ENCODE results near the gene ZNF593.

DNA sequence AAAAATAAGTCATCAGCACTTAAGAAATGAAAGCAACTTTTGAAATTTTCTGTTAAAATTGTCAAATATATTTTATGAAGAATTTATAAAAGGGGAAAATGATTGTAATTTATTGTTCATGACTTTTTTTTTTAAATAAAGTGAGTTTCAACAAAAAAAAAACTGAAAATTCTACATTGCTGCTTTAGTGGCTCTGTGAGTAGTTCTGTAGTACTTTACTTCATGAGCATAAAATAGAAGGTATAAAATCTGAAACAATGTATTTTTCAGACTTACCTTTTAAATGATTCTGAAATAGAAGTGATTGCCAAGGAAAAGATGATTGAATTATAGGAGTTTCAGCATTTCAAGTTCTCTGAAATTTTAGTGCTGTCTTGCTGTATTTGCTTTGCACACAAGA is 44.3 kb upstream of the ZNF593 start:
- no peak for TF ChIP-seq EZH2 (IDR thresholded peaks at IDR 0.05; ENCODE audit: low read length)
- TF ChIP-seq, protein P1, sequence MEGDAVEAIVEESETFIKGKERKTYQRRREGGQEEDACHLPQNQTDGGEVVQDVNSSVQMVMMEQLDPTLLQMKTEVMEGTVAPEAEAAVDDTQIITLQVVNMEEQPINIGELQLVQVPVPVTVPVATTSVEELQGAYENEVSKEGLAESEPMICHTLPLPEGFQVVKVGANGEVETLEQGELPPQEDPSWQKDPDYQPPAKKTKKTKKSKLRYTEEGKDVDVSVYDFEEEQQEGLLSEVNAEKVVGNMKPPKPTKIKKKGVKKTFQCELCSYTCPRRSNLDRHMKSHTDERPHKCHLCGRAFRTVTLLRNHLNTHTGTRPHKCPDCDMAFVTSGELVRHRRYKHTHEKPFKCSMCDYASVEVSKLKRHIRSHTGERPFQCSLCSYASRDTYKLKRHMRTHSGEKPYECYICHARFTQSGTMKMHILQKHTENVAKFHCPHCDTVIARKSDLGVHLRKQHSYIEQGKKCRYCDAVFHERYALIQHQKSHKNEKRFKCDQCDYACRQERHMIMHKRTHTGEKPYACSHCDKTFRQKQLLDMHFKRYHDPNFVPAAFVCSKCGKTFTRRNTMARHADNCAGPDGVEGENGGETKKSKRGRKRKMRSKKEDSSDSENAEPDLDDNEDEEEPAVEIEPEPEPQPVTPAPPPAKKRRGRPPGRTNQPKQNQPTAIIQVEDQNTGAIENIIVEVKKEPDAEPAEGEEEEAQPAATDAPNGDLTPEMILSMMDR (optimal IDR thresholded peaks at IDR 0.05 in 1 of 3, IDR thresholded peaks at IDR 0.05 in 1 of 3, conservative IDR thresholded peaks at IDR 0.05 in 1 of 3; ENCODE audit: extremely low read depth in 1 of 3, insufficient read depth in 2 of 3, low read length in 3 of 3) = no peak

Data from keratinocyte (primary cell).